NOMO-1 (cell line): ENCODE data around the gene ETFB.

ENCODE experiments used
- DNase-seq, 2 experiments: peaks; one replicate each; lab custom pipeline; 2025; ENCODE audit not compliant: unreplicated experiment in 2 of 2; lab: John Stamatoyannopoulos, UW

Gene ETFB

GRCh38 chr19:51331193-51331592, 35.0 kb downstream of the ETFB start:
- no peak for DNase-seq

- no peak for DNase-seq
These were observed 35.8 kb downstream of the ETFB start for GRCh38 chr19:51330366-51330765.

- DNase-seq, result no peak
These were observed 36.8 kb downstream of the ETFB start for GRCh38 chr19:51329411-51329810.

DNA sequence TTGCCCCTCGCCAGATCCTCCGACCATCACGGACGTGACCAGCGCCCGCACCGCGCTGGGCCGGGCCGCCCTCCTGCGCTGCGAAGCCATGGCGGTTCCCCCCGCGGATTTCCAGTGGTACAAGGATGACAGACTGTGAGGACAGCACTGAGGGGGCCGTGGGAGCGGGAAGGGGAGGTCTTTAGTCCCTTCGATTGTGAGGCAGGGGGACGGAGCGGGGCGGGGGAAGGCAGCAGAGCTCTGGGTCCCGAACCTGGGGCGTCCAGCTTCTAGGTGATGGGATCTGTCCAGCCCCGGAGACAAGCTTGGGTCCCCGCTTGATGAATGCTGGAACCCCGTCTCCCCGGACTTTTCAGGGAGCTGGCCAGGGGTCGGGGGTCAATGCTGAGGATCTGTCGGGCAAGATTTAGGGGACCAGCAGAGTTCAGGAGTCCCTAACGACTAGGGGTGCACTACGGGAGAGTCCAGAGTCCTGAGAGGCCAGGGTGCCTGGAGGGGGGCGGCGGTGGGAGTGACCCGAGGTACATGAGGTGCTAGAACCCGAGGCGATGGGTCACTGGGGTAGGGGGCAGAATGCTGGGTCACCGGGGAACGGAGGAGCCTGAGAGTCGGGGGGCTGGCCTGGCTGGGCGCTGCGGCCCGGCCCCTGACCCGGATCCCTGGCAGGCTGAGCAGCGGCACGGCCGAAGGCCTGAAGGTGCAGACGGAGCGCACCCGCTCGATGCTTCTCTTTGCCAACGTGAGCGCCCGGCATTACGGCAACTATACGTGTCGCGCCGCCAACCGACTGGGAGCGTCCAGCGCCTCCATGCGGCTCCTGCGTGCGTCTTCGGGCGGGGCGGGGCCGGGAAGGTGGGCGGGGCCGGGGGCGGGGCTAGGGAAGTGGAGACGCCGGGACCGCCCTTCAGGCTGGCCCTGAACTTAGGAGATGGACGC, 38.9 kb downstream of the ETFB start:
- peak; percentile 70 for DNase-seq

- no peak for DNase-seq
These were observed 39.7 kb downstream of the ETFB start for GRCh38 chr19:51326216-51327065.

- no peak for DNase-seq
These were observed 40.8 kb downstream of the ETFB start for GRCh38 chr19:51325161-51325976.

DNA sequence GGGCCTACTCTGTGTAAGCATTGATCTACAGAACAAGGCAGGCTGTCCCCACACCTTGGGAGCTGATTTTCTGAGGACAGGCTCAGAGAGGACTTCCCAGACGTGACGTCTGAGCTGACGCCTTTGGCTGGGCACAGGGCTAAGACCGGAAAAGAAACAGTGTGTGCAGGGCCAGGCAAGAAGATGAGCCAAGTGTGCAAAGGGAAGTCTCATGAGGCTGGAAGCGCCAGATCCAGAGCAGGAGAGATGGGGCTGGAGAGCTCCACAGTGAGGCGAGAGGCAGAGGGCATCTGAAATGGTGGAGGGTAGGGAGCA, 42.1 kb downstream of the ETFB start:
- DNase-seq, result no peak

GRCh38 chr19:51323481-51324166, 42.6 kb downstream of the ETFB start:
- no peak for DNase-seq

DNA sequence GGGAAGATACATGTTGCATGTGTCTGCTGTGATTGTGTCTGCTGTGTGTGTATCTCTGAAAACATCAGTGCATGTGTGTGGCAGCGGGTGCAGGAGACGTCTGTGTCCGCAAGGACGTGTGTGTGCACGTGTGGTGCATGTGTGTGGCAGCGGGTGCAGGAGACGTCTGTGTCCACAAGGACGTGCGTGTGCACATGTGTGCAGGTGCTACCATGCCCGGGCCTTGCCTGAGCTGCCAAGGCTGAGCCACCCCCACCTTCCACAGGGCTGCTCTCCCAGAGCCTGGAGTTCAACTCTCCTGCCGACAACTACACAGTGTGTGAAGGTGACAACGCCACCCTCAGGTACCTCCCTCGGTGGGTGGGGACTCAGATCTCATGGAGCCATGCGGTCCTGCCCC, 44.4 kb downstream of the ETFB start:
- no peak for DNase-seq

- DNase-seq, result no peak
These were observed 45.9 kb downstream of the ETFB start for GRCh38 chr19:51320280-51320657.

DNA sequence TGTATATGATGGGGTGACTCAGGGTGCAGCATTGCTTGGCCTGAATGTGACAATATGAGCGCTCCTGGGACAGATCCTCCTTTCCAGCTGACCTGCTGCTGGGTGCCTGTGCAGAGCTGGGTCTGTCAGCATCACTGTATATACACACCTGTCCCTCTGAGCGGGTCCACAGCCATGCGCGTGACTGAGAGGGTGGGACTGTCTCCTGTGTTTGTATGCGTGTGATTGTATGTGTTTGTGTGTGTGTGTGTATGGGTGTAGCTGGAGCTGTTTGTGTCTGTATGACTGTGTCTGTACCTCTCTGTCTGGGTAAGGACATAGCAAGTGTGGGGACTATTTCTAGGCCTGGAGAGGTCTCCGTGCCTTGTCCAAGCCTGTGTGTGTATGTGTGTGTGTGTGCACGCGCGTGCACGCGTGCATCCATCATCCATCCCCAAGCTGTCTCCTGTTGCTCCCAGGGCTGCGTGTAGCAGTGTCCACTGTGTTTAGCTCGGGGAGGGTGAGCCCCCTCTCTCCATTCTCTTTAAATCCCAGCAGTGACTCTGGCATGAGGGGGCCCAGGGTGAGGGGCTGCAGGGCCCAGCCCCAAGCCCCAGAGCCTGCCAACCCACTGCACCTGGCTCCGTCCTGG, 46.4 kb downstream of the ETFB start:
- DNase-seq, result no peak

DNA sequence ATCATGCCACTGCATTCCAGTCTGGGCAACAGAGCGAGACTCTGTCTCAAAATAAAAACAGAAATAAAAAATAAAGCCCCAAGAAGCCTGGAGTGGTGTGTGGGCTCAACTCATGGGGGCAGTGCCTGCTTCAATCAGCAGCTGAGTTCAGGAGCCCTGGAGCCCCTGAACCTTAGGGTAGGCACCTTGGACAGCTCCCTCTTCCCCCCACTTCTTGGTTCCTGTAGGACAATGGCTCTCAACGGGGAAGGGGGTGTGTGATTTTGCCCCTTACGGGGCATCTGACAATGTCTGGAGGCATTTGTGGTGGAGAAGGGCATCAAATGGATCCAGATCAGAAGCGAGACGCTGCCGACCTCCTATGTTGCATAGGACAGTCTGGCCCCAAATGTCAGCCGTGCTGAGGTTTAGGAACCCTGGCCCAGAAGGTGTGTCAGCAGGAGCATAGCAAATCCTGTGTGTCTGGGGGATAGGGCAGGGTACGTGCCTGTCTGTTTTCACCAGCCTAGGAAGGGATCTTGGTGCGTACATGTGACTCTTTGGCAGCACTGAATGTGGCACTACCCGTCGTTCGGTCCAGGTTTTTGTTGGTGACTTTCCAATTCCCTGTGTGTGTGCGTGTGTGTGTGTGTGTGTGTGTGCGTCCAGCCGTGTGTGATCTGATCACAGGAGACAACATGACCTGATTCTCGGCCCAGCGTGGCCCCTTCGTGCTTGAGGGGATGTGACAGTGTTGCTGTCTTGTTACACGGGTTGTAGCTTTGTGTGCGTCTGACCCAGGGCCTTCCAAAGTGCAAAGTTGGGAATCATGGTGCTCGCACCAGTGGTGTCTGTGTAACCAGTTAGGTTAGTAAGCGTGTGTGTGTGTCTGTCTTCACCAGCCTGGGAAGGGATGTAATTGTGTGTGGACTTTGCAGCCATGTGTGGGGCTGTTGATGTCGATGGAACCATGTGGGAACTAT, 47.2 kb downstream of the ETFB start:
- no peak for DNase-seq

- DNase-seq, result no peak
These were observed 48.2 kb downstream of the ETFB start for GRCh38 chr19:51317968-51318367.

GRCh38 chr19:51317376-51317775, 48.8 kb downstream of the ETFB start:
- DNase-seq, result no peak

- DNase-seq, result no peak
These were observed 49.5 kb downstream of the ETFB start for GRCh38 chr19:51316688-51317087.

DNA sequence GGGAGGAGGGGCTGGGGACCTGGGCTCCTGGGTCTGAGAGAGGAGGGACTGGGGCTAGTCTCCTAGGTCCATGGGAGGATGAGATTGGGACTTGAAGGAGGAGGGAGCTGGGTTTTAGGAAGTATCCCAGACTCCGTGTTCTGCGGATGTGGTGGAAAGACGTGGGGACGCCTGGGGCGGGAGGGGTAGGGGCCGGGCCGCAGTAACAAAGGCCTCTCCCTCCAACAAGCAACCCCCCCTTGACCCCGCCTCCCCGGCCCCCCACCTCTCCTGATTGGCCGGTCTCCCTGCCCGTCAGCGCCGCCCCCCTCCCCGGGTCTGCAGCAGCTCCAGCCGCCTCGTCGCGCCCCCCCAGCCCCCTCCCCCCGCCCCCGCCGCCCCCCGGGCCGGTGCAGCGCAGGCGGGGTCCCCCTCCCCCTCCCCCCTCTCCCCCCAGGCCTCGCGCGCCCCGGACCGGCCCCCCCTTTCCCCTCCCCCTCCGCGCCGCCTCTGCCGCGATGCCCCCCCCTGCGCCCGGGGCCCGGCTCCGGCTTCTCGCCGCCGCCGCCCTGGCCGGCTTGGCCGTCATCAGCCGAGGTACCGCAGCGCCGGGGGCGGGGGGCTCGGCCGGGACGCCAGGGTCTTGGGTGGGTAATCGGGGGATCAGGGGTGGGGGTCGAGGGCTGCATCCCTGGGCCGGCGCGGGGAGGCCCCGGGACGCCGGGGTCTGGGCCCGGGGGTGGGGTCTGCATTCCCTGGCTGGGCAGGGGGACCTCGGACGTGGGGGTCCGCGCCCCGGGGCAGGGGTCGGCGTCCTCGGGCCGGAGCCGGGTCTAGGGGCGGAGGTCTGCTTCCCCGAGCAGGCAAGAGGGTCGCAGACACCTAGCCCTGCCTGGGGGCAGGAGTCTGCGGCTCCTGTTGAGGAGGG, 54.6 kb downstream of the ETFB start, which contains the start of gene IGLON5:
TSS of gene IGLON5 (plus strand) at position 294 of the 907 bp plus-strand sequence. CDS start at position 498, 204 bp downstream.
- DNase-seq, result no peak

DNA sequence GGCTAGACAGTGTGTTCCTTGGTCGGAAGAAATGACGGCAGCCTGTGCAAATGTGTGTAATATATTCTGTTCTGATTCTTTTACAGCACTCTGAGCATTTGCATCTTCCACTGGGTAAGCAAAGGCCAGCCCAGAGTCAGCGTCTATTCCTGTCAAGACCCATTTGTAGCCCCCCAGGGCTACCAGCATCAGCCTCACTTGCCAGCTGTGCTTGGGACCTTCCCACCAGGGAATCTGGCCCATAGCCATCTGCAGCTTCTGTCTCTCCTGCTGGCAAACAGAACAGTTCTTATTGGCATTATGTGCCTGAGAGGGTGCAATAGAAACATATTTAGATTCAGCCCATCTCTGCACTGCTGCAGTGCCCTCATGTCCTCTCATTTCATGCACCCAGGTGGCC, 60.7 kb downstream of the ETFB start:
- no peak for DNase-seq

GRCh38 chr19:51301266-51301665, 64.9 kb downstream of the ETFB start:
- no peak for DNase-seq
